Measurements from ENCODE around the gene PLXNA1.

Gene PLXNA1

GRCh38 chr3:127032296-127032990 lies 49.5 kb downstream of the PLXNA1 start:
- Histone ChIP-seq H3K4me3 (ENCODE audit: low read length) (no peak overlapping the region), H4K20me1 (ENCODE audit: insufficient read depth, low read length) (no peaks in the 10 kb centered on the region), H3K4me1 (ENCODE audit: low read length) (no peaks in the 10 kb centered on the region), H3K36me3 (replicated peaks; ENCODE audit: low read depth, low read length) (no peaks in the 10 kb centered on the region), H3K27ac (ENCODE audit: low read length) (no peak overlapping the region), H3K4me2 (ENCODE audit: low read length) (no peak overlapping the region), H3K9me3 (ENCODE audit: insufficient read depth, low read length) (no peaks in the 10 kb centered on the region), H3K9ac (ENCODE audit: low read length) (no peak overlapping the region), H2AFZ (ENCODE audit: low read depth, low read length) (no peak overlapping the region), H3K79me2 (ENCODE audit: low read length) (no peaks in the 10 kb centered on the region), H3K27me3 (ENCODE audit: low read depth, low read length) (no peaks in the 10 kb centered on the region)
- TF ChIP-seq EZH2phosphoT487 (IDR thresholded peaks at IDR 0.05; ENCODE audit: low read depth) = no peak
- no peak for TF ChIP-seq CTCF (IDR thresholded peaks at IDR 0.05; ENCODE audit: low read depth, low read length)
